Middle frontal gyrus (tissue), 1 donor: Measurements from ENCODE around the gene DENND2A.
"Not testable (repeated sequence)": the region's sequence is repeated elsewhere in the genome, so short reads cannot be mapped to it uniquely, and the experiment has no call there.

Experiments
- DNase-seq: peaks from one replicate; pipeline ENCODE4 v3.0.0-alpha.2; 2015; ENCODE audit warnings: low spot score; ENCODE audit errors: extremely low spot score

DENND2A gene

DNA sequence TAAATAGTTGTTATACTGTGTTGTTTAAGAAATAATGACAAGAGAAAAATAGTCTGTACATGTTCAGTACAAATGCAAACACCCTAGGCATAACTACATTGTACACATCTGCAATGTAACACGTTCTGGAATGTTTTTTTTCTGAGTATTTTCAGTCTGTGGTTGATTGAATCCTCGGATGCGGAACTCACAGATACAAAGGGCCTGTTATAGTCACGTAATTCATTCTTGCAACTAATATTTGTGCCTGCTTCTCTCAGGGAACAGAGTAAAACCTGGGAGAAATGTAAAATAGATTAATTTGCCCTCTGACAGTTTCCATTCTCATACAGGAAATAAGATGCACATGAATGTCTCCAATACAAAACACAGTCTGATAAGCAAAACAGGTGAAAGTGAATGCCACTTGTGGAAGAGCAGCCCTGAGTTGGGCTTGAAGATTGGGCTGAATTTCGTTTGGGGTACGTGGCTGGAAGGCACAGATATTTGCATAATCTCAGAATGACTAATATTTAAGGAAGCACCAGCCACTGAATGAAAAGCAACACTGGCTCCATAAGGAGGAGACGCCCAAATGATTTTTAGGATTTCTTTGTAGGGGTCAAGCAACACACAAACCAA, 19.1 kb downstream of the DENND2A start:
- no peak for DNase-seq

DNA sequence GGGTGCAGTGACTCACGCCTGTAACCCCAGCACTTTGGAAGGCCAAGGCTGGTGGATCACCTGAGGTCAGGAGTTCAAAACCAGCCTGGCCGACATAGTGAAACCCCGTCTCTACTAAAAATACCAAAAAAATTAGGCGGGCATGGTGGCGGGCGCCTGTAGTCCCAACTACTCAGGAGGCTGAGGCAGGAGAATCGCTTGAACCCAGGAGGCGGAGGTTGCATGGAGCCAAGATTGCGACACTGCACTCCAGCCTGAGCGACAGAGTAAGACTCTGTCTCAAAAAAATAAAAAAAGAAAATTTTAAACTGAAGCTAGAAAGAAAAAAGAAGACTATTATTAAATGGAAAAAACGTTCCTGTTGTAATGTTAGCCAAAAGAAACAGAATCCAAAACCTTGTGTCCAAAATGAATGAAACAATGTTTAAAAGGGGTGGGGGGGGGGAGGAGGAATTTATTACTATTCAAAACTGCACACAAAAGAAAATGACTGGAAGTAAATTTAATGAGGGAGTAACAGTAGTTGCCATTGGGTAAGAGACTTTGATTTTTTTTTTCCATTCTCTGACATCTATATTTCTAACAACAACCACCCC, 20.6 kb downstream of the DENND2A start:
- DNase-seq = not testable (repeated sequence)

DNA sequence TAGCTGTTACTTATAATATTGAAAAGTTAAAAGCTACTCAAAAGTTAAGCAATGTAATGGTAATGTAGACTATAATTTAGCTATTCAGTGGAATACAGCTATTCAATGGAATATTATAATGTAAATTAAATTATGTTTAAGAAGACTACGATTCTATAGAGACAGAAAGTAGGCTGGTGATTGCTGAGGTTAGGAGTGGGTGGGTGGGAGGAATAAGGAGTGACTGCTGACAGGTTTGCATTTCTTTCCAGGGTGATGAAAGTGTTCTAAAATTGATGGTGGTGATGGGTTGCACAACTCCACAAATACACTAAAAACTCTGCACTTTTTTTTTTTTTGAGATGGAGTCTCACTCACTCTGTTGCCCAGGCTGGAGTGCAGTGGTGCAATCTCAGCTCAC, 21.4 kb downstream of the DENND2A start:
- DNase-seq = no peak

DNA sequence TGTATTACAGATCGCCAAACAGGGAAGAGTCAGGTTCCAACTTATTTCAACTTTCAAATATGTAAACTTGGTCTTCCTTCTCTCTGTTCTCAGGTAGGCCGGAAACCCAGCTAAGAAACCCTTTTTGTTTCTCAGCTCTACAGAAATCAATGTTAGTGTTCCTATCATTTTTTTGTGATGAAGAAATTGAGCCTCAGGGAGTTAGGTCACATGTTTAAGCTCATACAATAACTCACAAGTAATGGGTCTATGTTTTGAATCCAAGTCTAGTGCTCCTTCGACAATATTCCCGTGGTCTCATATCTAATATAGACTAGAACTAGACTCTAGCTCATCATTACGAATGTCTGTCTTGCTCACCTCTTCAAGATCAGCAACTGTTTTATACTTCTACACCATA, 22.3 kb downstream of the DENND2A start:
- no peak for DNase-seq

DNA sequence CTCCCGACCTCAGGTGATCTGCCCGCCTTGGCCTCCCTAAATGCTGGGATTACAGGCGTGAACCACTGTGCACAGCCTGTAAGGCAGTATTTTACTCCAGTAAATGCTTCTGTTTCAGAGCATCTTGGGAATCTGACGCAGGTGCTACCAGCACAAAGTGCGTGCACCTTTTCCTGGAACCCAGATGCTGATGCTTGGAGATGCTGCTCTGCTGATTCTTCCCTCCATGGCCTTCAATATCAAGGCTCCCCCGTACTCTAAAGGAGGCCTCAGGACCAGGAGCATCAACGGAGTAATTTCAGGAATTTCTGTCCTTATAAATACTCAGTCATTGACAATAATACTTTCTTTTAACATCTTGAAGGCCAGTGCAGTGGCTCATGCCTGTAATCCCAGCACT, 23.5 kb downstream of the DENND2A start:
- no peak for DNase-seq

DNA sequence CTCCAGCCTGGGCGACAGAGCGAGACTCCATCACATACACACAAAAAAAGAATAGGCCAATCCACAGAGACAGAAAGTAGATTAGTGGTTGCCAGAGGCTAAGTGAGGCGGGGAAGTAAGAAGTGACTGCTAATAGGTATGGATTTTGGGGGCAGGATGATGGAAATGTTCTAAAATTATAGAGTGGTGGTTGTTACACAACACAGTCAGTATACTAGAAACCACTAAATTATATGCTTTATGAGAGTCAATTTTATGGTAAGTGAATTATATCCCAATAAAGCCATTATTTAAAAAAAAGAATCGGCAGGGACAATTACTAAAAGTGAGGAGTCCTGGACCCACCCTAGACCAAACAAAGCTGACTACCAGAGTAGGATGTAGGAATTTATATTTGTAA, 24.3 kb downstream of the DENND2A start:
- DNase-seq = no peak

DNA sequence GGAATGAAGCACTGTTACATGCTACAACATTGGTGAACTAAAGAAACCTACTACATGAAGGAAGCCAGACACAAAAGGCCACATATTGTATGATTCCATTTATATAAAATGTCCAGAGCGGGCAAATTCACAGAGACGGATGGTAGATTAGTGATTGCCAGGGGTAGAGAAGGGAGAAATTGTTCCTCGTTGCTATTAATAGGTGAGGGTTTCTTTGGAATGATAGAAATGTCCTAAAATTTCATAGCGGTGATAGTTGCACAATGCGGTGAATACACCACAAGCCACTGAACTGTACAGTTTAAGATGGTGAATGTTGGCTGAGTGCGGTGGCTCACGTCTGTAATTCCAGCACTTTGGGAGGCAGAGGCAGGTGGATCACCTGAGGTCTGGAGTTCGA, 29.0 kb downstream of the DENND2A start:
- no peak for DNase-seq

DNA sequence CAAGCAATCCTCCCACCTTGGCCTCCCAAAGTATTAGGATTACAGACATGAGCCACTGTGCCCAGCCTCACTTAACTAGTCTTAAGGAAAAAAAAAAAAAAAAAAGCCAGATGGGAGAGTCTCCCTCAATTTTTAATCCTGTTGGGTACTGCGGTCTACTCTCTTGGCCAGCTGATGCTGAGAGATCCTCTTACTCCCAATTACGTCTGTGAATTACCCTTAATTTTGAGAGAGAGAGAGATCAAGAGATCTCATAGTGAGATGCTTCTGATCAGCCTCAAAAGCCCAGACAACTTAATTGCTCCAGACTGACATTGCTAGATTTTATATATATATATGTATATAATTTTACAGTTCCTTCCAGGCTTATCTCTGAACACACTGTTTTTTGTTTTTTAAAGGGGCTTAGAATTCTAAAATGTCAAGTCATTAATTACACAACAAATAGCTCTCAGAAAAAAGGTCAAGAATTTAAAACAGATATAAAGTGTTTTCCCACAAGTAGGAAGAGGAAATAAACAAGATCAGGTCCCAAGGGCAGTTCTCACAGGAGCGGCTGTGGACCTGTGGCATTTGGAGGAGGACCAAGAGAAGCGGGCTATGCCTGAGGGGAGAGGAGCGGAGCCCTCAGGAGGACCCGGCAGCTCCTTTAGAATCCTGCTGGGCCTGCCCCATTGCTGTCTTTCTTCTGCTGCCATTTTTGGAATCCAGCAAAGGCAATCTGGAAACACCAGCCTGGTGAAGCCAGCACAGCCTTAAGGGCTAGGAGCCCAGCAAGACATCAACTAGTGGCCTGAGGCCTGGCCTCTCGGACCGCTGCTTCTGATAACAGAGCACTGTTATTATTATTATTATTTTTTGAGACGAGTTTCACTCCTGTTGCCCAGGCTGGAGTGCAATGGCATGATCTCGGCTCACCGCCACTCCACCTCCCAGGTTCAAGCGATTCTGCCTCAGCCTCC, 30.1 kb downstream of the DENND2A start:
- DNase-seq = no peak

DNA sequence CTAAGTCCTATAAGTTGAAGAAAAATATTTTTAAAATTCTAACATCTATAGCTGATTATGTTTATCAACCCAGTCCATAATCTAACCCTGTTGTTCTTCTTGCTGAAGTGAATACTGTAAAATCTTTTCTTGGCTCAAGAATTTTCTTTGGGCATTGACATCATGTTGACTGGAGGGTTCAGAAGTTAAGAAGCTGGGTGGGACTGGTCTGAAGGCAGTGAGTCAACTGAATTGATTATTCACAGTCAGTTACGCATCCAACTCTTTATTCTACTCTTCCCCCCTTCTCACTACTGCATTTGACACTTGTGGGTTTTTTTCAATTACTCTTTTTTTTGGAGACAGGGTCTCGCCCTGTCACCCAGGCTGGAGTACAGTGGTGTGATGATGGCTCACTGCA, 31.0 kb downstream of the DENND2A start:
- DNase-seq = no peak

DNA sequence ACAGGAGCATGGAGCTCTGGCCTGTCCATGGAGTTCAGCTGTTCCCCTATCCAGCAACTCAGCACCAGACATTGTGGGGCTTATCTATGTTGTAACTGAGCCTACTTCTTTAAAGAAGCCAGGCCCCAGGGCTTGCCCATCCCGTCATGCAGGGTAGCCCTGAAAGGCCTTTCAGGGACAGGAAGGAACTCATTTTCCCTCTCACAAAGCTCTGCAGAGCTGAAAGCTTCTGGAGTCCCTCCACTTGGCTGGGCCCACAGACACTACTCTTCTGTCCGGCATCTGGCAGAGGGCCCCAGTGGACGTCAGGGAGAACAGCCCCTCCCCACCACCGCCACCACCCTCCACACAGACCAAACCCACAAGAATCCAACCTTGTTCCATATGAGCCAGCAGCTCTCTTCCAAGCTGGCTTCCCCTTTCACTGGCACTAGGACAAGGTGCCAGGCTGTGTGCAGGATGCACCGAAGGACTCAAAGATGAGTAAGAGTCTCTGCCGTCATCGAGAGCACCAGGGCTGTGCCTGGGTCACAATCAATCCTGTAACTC, 33.1 kb downstream of the DENND2A start:
- peak; percentile 53 for DNase-seq

DNA sequence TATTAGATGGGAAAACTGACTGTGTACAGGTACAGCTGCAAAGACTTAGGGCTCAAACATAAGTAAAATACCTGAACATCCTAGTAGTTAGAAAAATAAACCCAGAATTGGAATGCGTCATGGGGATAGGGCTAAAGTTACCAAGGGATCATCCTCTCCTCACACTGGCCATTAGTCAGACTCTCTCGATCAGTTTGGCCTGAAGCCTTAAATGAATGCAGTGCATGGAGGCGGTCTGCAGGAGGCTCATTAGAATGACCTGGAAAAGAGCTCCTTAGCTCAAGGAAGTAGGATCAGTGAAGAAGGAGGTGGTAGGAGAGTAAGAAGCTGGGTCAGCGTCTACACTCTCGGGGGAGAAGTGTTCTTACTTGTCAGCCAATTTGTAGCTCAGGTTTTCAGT, 35.3 kb downstream of the DENND2A start:
- DNase-seq = no peak

DNA sequence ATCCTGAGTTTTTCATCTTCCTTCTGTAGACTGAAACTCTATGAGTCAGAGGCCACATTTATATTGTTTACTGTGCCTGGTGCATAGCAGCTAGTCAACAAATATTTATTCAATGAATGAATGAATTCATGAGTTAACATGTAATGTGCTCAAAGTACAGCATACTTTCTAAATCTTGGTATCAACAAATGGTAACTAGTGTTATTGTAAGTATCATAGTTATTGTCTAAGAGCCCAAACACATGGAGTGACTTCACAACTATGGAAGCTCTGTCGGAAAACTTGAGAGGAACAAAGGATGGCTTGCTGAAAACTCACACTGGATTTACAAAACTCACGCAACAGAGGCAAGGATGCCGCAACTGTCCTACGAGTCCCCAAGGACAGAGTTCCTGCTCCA, 35.9 kb downstream of the DENND2A start:
- no peak for DNase-seq

DNA sequence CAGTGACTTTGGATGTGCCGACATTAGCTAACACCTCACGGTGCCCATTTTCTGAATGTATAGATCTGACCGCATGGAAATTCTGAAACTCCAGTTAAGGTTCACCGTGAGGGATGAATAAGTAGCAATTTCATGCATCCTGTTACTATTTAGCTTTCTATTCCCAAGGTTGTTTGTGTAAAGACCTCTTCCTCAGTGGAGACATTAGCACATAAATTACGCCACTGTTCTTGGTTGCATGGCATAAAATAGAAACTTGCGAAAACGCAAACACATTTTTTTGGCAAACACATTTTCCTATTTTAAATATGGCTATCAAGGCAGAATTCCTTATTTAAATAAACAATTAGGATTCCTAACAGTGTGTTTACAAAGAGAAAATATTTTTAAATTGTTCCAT, 36.5 kb downstream of the DENND2A start:
- DNase-seq = no peak

DNA sequence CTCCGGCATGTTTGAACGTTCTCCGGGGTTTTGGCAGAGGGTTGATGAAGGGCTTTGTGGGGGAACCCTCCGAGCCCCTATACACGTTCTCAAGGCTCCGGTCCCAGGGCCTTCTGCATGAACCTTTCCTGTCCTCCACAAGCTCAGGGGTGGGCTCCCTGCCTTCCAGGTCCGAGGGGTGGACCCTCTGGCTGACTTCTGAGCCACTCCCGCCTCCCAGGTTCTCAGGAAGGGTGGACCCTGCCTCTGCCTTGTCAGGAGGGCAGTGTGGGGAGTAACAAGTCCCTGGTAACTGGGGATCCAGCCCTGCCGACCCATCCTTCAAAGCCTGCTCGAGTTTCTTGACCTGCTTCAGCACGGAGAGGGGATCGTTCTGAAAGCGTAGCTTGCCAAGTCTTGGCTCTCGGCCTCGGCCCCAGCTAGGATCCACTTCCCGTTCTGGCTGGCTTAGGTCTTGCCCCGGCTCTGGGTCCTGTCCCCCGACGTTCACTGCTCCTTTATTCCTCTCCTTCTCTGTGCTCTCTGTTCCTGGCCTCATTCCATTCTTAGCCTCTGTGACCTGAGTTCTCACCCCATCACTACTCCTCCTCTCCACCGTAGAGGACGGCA, 38.9 kb downstream of the DENND2A start:
- no peak for DNase-seq

DNA sequence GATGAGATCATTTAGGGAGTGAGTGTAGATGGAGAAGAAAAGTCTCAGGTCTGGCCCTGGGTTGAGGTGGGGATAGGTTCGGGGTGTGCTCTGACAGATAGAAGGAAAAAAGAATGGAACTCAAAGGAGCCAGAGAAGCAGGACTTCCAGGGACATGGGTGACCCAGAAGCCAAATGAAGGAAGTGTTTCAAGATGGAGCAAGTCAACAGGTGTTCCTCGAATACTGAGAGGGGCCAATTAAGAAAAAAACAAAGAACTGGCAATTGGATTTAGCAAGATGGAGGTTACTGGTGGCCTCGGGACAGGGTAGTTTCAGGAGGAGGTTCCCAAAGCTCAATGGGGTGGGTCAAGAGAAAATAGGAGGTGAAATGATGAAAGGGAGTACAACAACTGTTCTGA, 40.3 kb downstream of the DENND2A start:
- DNase-seq = no peak

DNA sequence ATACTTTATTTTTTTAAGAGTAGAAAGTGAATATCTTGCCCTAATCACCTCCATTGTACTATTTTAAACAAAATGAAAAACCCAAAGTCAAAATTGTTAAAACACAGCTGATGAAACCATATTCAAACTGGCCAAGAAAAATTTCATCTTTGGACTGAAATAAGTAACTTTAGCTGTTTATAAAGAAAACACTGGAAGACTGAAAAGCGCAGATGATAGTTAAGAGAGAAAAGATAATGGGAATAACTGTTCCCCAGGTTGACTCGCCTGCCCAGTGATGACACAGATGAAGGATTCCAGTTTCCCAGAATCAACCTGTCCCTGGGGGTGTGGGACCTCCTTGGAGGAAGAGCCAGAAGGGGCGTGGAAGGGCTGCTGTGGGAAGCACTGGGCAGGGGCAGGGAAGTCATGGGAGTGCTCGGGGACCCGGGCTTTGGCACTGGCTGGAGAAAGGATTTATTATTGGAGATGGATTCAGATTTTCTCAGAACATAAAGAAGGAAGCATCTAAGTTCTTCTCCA, 43.1 kb downstream of the DENND2A start:
- no peak for DNase-seq

DNA sequence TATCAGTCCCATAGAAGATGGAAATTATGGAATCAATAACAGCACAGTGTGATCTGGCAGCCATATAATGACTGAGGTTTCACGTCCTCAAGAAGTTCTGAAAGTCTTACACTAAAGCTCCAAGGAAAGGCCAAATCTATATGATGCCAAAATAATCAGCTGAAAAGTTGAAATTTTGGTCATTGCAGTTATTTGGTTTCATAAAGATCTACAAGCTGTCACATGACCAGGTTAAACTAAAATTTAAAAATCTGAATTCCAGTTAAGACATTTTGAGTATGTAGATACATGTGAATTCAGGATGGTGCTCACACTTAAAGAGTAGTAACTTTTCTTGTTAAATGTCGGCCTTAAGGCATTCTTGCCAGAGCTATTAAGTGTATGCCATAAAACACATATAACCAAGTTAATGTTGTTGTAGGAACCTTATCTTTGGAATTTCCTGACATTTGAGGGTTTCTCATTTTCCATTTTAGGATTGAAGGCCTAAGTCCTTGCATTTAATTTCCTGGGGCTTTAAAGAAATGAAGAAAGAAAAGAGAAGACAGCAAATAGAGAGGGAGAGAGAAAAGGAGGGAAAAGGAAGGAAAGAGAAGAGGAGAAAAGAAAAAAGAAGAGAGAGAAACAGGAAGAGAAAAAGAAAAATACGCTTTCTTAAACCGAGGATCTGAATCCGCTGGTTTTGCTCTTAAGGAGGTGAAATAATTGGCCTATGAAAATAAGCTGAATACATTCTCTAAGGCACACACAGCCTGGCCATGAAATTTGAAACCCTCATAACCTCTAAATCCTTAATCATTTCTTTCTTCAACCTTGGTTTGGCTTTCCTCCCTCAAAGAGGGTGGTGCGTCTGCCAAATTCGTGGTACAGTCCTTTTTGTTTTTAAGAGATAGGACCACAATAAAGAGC, 43.8 kb downstream of the DENND2A start:
- DNase-seq = no peak

DNA sequence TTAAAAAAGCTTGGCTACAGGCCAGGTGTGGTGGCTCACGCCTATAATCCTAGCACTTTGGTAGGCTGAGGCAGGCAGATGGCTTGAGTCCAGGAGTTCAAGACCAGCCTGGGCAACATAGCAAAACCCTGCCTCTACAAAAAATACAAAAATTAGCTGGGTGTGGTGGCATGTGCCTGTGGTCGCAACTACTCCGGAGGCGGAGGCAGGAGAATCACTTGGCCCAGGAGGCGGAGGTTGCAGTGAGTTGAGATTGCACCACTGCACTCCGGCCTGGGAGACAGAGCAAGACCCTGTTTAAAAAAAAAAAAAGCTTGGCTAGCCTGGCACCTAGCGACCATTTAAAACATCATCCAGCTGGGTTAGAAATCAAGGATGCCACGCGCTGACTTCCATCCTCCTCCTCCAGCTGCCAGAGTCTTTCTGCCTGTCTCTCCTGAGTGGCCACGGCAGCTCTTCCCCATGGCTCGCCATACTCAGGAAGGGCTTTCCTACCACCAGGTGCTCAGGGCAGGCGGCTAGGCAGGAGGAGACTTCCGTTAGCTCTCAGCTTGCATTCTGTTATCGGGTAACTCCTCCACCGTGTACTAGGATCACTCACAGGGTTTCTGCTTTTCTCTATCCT, 45.0 kb downstream of the DENND2A start:
- DNase-seq = no peak

DNA sequence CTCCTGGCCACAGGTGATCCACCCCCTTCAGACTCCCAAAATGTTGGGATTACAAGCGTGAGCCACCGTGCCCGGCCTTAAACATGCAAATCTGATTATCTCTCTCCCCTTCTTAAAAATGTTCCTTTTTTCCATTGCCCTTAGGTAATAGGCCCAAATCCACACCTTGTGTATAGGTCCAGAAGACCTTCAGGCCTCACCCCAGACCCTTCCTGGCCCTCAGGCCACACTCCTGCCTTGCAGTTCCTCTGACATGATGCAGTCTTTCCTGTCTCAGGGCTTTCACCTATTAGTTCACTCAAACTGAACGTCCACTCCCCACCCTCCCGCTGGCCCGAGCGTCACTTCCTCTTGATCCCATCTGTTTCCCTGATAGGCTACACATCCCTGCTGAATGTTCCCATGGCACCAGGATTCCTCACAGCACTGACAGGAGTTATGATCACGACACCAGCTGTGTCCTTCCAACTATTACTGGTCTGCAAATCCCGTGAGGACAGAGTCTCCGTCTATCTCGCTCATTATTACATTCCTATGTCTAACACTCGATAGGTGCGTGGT, 46.4 kb downstream of the DENND2A start:
- DNase-seq = no peak

DNA sequence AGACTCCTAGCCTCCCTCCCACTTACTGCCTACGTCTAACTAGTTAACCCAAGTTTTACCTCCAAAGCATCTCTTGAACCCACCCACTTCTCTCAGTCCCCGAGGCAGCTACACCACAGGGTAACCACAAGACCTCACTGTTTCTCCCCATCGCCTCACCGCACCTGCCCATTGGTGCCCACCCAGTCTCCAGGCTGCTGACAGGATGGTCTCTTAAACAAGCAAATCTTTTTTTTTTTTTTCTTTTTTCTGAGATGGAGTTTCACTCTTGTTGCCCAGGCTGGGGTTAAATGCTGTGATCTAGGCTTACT, 47.0 kb downstream of the DENND2A start:
- no peak for DNase-seq
